NB4 (cell line): ENCODE results near the gene GNAO1.

Source experiments
- CTCF ChIP-seq: IDR thresholded peaks from one replicate; pipeline ENCODE4 v1.5.1; 2012; ENCODE audit warnings: low read depth, low read length
- MAX ChIP-seq: IDR thresholded peaks from 2 replicates; pipeline ENCODE4 v1.6.1; 2011; ENCODE audit warnings: low read depth, low read length
- POLR2A ChIP-seq: IDR thresholded peaks from 2 replicates; pipeline ENCODE4 v1.6.1; 2011; ENCODE audit warnings: mild to moderate bottlenecking; ENCODE audit not compliant: insufficient read length; ENCODE audit errors: extremely low read depth

GRCh38 chr16:56370185-56370874, 179.0 kb downstream of the GNAO1 start:
- TF ChIP-seq CTCF (no peak), POLR2A (no peak), MAX (no peak)
